HEK293T (cell line): ENCODE data around the gene CHCHD3.

Experiments
- CTCF ChIA-PET: fragments of 350-600 bp; formaldehyde crosslinking; extraction: SDS; loops from one replicate; lab custom pipeline; 2021; ENCODE audit warnings: antibody characterized with exemption, inconsistent platforms; lab: Yijun Ruan, JAX
- POLR2A ChIA-PET: fragments of 350-600 bp; formaldehyde crosslinking; extraction: SDS; loops from one replicate; lab custom pipeline; 2020; ENCODE audit warnings: antibody characterized with exemption, inconsistent platforms; lab: Yijun Ruan, JAX
- DNase-seq: peaks from one replicate; pipeline ENCODE4 v3.0.0; 2012; ENCODE audit warnings: mixed read lengths; ENCODE audit errors: extremely low spot score
- ARNT ChIP-seq: fragments of 450-650 bp; IDR thresholded peaks from 2 replicates; pipeline ENCODE4 v1.6.1; 2017; ENCODE audit warnings: mild to moderate bottlenecking
- BHLHE40 ChIP-seq: fragments of 450-650 bp; IDR thresholded peaks from 2 replicates; pipeline ENCODE4 v1.6.1; 2016; ENCODE audit warnings: mild to moderate bottlenecking, moderate library complexity, borderline replicate concordance
- CTBP1 ChIP-seq: fragments of 450-650 bp; IDR thresholded peaks from 2 replicates; pipeline ENCODE4 v1.6.1; 2016; ENCODE audit warnings: borderline replicate concordance
- ELF4 ChIP-seq: fragments of 450-650 bp; IDR thresholded peaks from 2 replicates; pipeline ENCODE4 v1.6.1; 2017; ENCODE audit warnings: antibody characterized with exemption
- FOXA1 ChIP-seq: fragments of 450-650 bp; IDR thresholded peaks from 2 replicates; pipeline ENCODE4 v1.6.1; 2016; ENCODE audit warnings: mild to moderate bottlenecking
- FOXK2 ChIP-seq: fragments of 450-650 bp; IDR thresholded peaks from 2 replicates; pipeline ENCODE4 v1.6.1; 2016; ENCODE audit warnings: mild to moderate bottlenecking
- FOXM1 ChIP-seq: fragments of 450-650 bp; IDR thresholded peaks from 2 replicates; pipeline ENCODE4 v1.6.1; 2017; ENCODE audit warnings: mild to moderate bottlenecking, borderline replicate concordance
- HDGF ChIP-seq: fragments of 450-650 bp; IDR thresholded peaks from 2 replicates; pipeline ENCODE4 v1.6.1; 2017; ENCODE audit warnings: antibody characterized with exemption, borderline replicate concordance
- L3MBTL2 ChIP-seq: fragments of 450-650 bp; conservative IDR thresholded peaks from 2 replicates; pipeline ENCODE4 v1.6.1; 2016; ENCODE audit warnings: mild to moderate bottlenecking
- LEF1 ChIP-seq: fragments of 450-650 bp; IDR thresholded peaks from 2 replicates; pipeline ENCODE4 v1.6.1; 2017; ENCODE audit warnings: mild to moderate bottlenecking, borderline replicate concordance
- NFRKB ChIP-seq: fragments of 450-650 bp; IDR thresholded peaks from 2 replicates; pipeline ENCODE4 v1.6.1; 2016; ENCODE audit warnings: mild to moderate bottlenecking, moderate library complexity
- PKNOX1 ChIP-seq: fragments of 450-650 bp; IDR thresholded peaks from 2 replicates; pipeline ENCODE4 v1.6.1; 2016
- SP1 ChIP-seq: fragments of 450-650 bp; IDR thresholded peaks from 2 replicates; pipeline ENCODE4 v1.6.1; 2017
- SUZ12 ChIP-seq: fragments of 450-650 bp; IDR thresholded peaks from 2 replicates; pipeline ENCODE4 v1.6.1; 2016; ENCODE audit warnings: mild to moderate bottlenecking
- TARDBP ChIP-seq: fragments of 450-650 bp; IDR thresholded peaks from 2 replicates; pipeline ENCODE4 v1.6.1; 2016
- ZNF384 ChIP-seq: fragments of 450-650 bp; IDR thresholded peaks from 2 replicates; pipeline ENCODE4 v1.6.1; 2016

CHCHD3 gene

DNA sequence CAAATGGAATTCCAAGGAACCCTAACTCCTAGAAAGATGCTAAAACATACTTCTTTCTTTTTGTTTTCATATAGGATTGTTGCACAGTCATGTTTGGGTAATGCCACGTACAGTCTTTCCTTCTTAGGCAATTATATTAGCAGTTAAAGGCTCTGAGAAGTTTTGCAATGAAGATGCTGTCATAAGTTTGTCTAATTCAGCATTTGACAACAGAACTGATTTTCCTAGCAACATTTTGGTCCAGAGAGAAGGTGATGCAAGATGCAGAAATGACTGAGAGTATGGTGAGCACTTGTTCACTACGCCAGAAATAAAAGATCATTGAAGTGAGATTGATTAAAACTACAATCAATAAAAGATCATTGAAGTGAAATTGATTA is 321.7 kb downstream of the CHCHD3 start:
- ChIA-PET POLR2A (no interaction called here), CTCF (no interaction called here)
- DNase-seq = no peak
- TF ChIP-seq L3MBTL2 (no peak), SUZ12 (no peak), NFRKB (no peak), ELF4 (no peak), LEF1 (no peak), BHLHE40 (no peak), FOXM1 (no peak)

DNA sequence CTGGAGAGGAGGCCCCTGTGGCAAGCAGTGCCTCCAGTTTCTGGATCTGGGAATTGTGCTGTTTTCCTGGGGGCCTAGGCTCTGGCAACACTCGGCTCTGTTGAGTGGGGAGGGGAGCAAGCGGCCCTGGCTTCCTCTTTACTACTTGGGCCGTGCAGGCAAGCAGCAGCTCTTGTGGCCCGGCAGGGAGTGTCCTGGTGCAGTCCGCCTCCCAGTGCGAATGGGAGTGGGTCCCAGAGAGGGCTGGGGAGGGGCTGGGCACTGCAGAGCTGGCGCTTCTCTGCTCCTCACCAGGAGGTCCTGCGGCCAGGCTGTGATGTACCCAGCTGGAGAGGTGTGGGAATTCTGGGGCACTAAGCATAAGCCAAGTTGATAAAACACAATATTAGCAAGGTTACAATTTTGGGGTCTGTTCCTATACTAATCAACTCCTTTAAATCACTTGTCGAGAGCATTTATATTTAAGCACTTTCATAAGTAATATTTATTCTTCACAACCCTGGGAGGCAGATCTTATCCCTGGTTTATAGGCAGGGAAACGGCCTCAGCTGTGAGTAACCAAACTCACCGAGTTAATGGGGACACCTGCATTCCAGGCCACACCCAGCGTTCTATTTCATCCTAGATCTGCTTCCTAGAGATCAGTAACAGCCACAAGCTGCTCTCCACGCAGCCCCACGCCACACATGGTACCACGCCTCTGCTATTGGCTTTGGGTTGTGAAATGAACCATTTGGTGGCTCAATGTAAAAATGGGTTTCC is 322.2 kb downstream of the CHCHD3 start:
- POLR2A ChIA-PET = no interaction called here
- TF ChIP-seq ELF4 (no peak), SP1 (no peak), PKNOX1 (no peak), ZNF384 (no peak), TARDBP (no peak), FOXA1 (no peak), L3MBTL2 (no peak), LEF1 (no peak), FOXM1 (no peak), NFRKB (no peak), CTBP1 (no peak)
- CTCF ChIA-PET = no interaction called here
- no peak for DNase-seq

DNA sequence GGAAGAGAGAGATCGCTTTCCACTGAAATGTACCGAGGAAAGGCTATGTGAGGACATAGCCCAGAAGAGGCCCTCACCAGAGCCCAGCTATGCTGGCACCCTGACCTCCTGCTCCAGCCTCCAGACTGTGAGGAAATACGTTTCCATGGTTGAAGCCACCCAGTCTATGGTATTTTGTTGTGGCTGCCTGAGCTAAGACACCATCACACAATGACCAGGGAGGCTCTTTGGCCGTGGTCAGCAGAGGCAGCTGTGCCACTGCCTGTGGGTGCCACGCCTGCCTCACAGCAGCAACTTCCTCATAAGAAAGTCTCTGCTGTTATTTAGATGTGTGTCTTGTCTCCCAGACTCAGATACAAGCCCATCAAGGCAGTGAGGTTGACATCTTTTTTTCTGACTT is 322.9 kb downstream of the CHCHD3 start:
- no peak for DNase-seq
- POLR2A ChIA-PET = no interaction called here
- no peak for TF ChIP-seq ELF4
- no peak for TF ChIP-seq ZNF384
- TF ChIP-seq SP1 = no peak
- TF ChIP-seq ARNT = no peak
- CTCF ChIA-PET = no interaction called here

GRCh38 chr7:132757783-132758182 is 324.1 kb downstream of the CHCHD3 start:
- TF ChIP-seq FOXM1 (no peak), L3MBTL2 (no peak), LEF1 (no peak), HDGF (no peak), ZNF384 (no peak), CTBP1 (no peak), ARNT (no peak), TARDBP (no peak), SUZ12 (no peak), FOXK2 (no peak), NFRKB (no peak), FOXA1 (no peak), PKNOX1 (no peak), SP1 (no peak), ELF4 (no peak), BHLHE40 (no peak)
- CTCF ChIA-PET = no interaction called here
- POLR2A ChIA-PET = no interaction called here
- DNase-seq = no peak

GRCh38 chr7:132756484-132756990 is 325.4 kb downstream of the CHCHD3 start:
- TF ChIP-seq FOXK2 (no peak), HDGF (no peak), ZNF384 (no peak), ELF4 (no peak), SUZ12 (no peak), FOXA1 (no peak), ARNT (no peak), TARDBP (no peak), CTBP1 (no peak), LEF1 (no peak), PKNOX1 (no peak), NFRKB (no peak), SP1 (no peak), FOXM1 (no peak), L3MBTL2 (no peak), BHLHE40 (no peak)
- no peak for DNase-seq
- ChIA-PET POLR2A (no interaction called here), CTCF (no interaction called here)

- ChIA-PET POLR2A (no interaction called here), CTCF (no interaction called here)
- TF ChIP-seq SUZ12 = no peak
- no peak for TF ChIP-seq FOXM1
- TF ChIP-seq ELF4 = no peak
- no peak for TF ChIP-seq L3MBTL2
- TF ChIP-seq PKNOX1 = no peak
- TF ChIP-seq NFRKB = no peak
- no peak for TF ChIP-seq HDGF
- no peak for TF ChIP-seq FOXK2
- TF ChIP-seq SP1 = no peak
- no peak for TF ChIP-seq TARDBP
- TF ChIP-seq LEF1 = no peak
- TF ChIP-seq BHLHE40 = no peak
- no peak for TF ChIP-seq FOXA1
- TF ChIP-seq CTBP1 = no peak
- TF ChIP-seq ZNF384 = no peak
- no peak for DNase-seq
Observed at GRCh38 chr7:132755538-132756483, 326.1 kb downstream of the CHCHD3 start.
